HEK293 (cell line): ENCODE measurements around the gene CHD5.

ENCODE experiments used
- INSM2 ChIP-seq: fragments of 450-650 bp; formaldehyde crosslinking; IDR thresholded peaks from 2 replicates; pipeline ENCODE4 v1.5.1; 2016; ENCODE audit warnings: missing biosample characterization, missing genetic modification characterization
- MEIS1 ChIP-seq: sonication (generic); formaldehyde crosslinking; IDR thresholded peaks from 2 replicates; pipeline ENCODE4 v1.8.1; 2022; ENCODE audit warnings: missing genetic modification reagents, mild to moderate bottlenecking, borderline replicate concordance
- PATZ1 ChIP-seq: fragments of 450-650 bp; formaldehyde crosslinking; IDR thresholded peaks from 2 replicates; pipeline ENCODE4 v1.5.1; 2016; ENCODE audit warnings: missing biosample characterization, missing genetic modification characterization
- ZBTB21 ChIP-seq: fragments of 450-650 bp; formaldehyde crosslinking; IDR thresholded peaks from 2 replicates; pipeline ENCODE4 v1.5.1; 2017; ENCODE audit warnings: missing biosample characterization, missing genetic modification characterization
- ZBTB26 ChIP-seq: fragments of 450-650 bp; formaldehyde crosslinking; optimal IDR thresholded peaks from 2 replicates; pipeline ENCODE3; 2016; ENCODE audit warnings: missing biosample characterization, mild to moderate bottlenecking, missing genetic modification characterization
- ZEB2 ChIP-seq: fragments of 450-650 bp; formaldehyde crosslinking; IDR thresholded peaks from 2 replicates; pipeline ENCODE4 v1.5.1; 2016; ENCODE audit warnings: missing biosample characterization, missing genetic modification characterization
- ZFP3 ChIP-seq: fragments of 450-650 bp; formaldehyde crosslinking; IDR thresholded peaks from 2 replicates; pipeline ENCODE4 v1.5.1; 2016; ENCODE audit warnings: low read depth, missing biosample characterization, missing genetic modification characterization
- ZFP41 ChIP-seq: fragments of 450-650 bp; formaldehyde crosslinking; IDR thresholded peaks from 2 replicates; pipeline ENCODE4 v1.5.1; 2016; ENCODE audit warnings: missing biosample characterization, missing genetic modification characterization, borderline replicate concordance
- ZNF114 ChIP-seq: fragments of 450-650 bp; formaldehyde crosslinking; IDR thresholded peaks from 2 replicates; pipeline ENCODE4 v1.5.0; 2017; ENCODE audit warnings: missing biosample characterization, missing genetic modification characterization
- ZNF175 ChIP-seq: fragments of 450-650 bp; formaldehyde crosslinking; IDR thresholded peaks from 2 replicates; pipeline ENCODE4 v1.5.1; 2016; ENCODE audit warnings: missing biosample characterization, missing genetic modification characterization
- ZNF26 ChIP-seq: fragments of 450-650 bp; formaldehyde crosslinking; IDR thresholded peaks from 2 replicates; pipeline ENCODE4 v1.5.1; 2016; ENCODE audit warnings: missing biosample characterization, missing genetic modification characterization
- ZNF341 ChIP-seq: fragments of 450-650 bp; formaldehyde crosslinking; IDR thresholded peaks from 2 replicates; pipeline ENCODE4; 2016; ENCODE audit warnings: low read depth, missing biosample characterization, missing genetic modification characterization
- ZNF366 ChIP-seq: fragments of 450-650 bp; formaldehyde crosslinking; conservative IDR thresholded peaks from 2 replicates; pipeline ENCODE4 v1.5.1; 2016; ENCODE audit warnings: missing biosample characterization, missing genetic modification characterization
- ZNF416 ChIP-seq: fragments of 450-650 bp; formaldehyde crosslinking; IDR thresholded peaks from 2 replicates; pipeline ENCODE4 v1.5.1; 2016; ENCODE audit warnings: missing biosample characterization, missing genetic modification characterization
- ZNF473 ChIP-seq: fragments of 450-650 bp; formaldehyde crosslinking; IDR thresholded peaks from 2 replicates; pipeline ENCODE4 v1.5.1; 2017; ENCODE audit warnings: missing biosample characterization, missing genetic modification characterization
- ZNF514 ChIP-seq: fragments of 450-650 bp; formaldehyde crosslinking; IDR thresholded peaks from 2 replicates; pipeline ENCODE4 v1.5.1; 2016; ENCODE audit warnings: missing biosample characterization, missing genetic modification characterization
- ZNF530 ChIP-seq: fragments of 450-650 bp; formaldehyde crosslinking; IDR thresholded peaks from 2 replicates; pipeline ENCODE4 v1.5.1; 2016; ENCODE audit warnings: low read depth, missing biosample characterization, missing genetic modification characterization
- ZNF555 ChIP-seq: fragments of 450-650 bp; formaldehyde crosslinking; conservative IDR thresholded peaks from 2 replicates; pipeline ENCODE4 v1.5.1; 2017; ENCODE audit warnings: missing biosample characterization, mild to moderate bottlenecking, missing genetic modification characterization, inconsistent platforms
- ZNF558 ChIP-seq: fragments of 450-650 bp; formaldehyde crosslinking; IDR thresholded peaks from 2 replicates; pipeline ENCODE4 v1.5.1; 2016; ENCODE audit warnings: missing biosample characterization, missing genetic modification characterization
- ZNF571 ChIP-seq: fragments of 450-650 bp; formaldehyde crosslinking; IDR thresholded peaks from 2 replicates; pipeline ENCODE4 v1.5.0; 2017; ENCODE audit warnings: missing biosample characterization, missing genetic modification characterization
- ZNF585B ChIP-seq: fragments of 450-650 bp; formaldehyde crosslinking; IDR thresholded peaks from 2 replicates; pipeline ENCODE4 v1.5.1; 2016; ENCODE audit warnings: missing biosample characterization, missing genetic modification characterization
- ZNF645 ChIP-seq: fragments of 450-650 bp; formaldehyde crosslinking; IDR thresholded peaks from 2 replicates; pipeline ENCODE4; 2016; ENCODE audit warnings: missing biosample characterization, missing genetic modification characterization
- ZNF664 ChIP-seq: fragments of 450-650 bp; formaldehyde crosslinking; IDR thresholded peaks from 2 replicates; pipeline ENCODE4 v1.5.1; 2016; ENCODE audit warnings: missing biosample characterization, missing genetic modification characterization
- TF ChIP-seq, protein P1 (sequence below): fragments of 450-650 bp; formaldehyde crosslinking; IDR thresholded peaks from 2 replicates; pipeline ENCODE4 v1.5.1; 2016; ENCODE audit warnings: missing biosample characterization, missing genetic modification characterization
- TF ChIP-seq, protein P2 (sequence below): fragments of 450-650 bp; formaldehyde crosslinking; IDR thresholded peaks from 2 replicates; pipeline ENCODE4 v1.5.1; 2016; ENCODE audit warnings: missing biosample characterization, missing genetic modification characterization
- TF ChIP-seq, protein P3 (sequence below): fragments of 450-650 bp; formaldehyde crosslinking; IDR thresholded peaks from 2 replicates; pipeline ENCODE4 v1.5.1; 2017; ENCODE audit warnings: missing biosample characterization, mild to moderate bottlenecking, missing genetic modification characterization, moderate library complexity

CHD5 gene

GRCh38 chr1:6205849-6206519, 25.9 kb upstream of the CHD5 start, which contains the start of gene RNF207 (continued):
- TF ChIP-seq ZNF555 (no peak), ZNF473 (tag by site-specific recombination) (no peak), ZEB2 (tag by site-specific recombination) (peak; percentile 84), ZNF571 (tag by site-specific recombination) (no peak), ZNF585B (no peak), PATZ1 (peak; percentile 19), MEIS1 (CRISPR knock-in tag) (no peak), ZNF175 (tag by site-specific recombination) (no peak), ZFP41 (tag by site-specific recombination) (no peak), ZNF514 (tag by site-specific recombination) (no peak), ZNF26 (no peak), ZBTB21 (no peak), ZNF558 (tag by site-specific recombination) (no peak), ZNF530 (tag by site-specific recombination) (no peak), ZNF664 (no peak), ZNF341 (tag by site-specific recombination) (peak; percentile 51), ZFP3 (tag by site-specific recombination) (no peak), INSM2 (tag by site-specific recombination) (peak; percentile 68), ZNF366 (tag by site-specific recombination) (no peak), ZBTB26 (peak; percentile 83), ZNF114 (tag by site-specific recombination) (no peak), ZNF416 (no peak), ZNF645 (tag by site-specific recombination) (no peak)
- TF ChIP-seq, protein P1, sequence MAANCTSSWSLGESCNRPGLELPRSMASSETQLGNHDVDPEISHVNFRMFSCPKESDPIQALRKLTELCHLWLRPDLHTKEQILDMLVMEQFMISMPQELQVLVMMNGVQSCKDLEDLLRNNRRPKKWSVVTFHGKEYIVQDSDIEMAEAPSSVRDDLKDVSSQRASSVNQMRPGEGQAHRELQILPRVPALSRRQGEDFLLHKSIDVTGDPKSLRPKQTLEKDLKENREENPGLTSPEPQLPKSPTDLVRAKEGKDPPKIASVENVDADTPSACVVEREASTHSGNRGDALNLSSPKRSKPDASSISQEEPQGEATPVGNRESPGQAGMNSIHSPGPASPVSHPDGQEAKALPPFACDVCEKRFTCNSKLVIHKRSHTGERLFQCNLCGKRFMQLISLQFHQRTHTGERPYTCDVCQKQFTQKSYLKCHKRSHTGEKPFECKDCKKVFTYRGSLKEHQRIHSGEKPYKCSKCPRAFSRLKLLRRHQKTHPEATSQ (tag by site-specific recombination) = no peak
- TF ChIP-seq, protein P2, sequence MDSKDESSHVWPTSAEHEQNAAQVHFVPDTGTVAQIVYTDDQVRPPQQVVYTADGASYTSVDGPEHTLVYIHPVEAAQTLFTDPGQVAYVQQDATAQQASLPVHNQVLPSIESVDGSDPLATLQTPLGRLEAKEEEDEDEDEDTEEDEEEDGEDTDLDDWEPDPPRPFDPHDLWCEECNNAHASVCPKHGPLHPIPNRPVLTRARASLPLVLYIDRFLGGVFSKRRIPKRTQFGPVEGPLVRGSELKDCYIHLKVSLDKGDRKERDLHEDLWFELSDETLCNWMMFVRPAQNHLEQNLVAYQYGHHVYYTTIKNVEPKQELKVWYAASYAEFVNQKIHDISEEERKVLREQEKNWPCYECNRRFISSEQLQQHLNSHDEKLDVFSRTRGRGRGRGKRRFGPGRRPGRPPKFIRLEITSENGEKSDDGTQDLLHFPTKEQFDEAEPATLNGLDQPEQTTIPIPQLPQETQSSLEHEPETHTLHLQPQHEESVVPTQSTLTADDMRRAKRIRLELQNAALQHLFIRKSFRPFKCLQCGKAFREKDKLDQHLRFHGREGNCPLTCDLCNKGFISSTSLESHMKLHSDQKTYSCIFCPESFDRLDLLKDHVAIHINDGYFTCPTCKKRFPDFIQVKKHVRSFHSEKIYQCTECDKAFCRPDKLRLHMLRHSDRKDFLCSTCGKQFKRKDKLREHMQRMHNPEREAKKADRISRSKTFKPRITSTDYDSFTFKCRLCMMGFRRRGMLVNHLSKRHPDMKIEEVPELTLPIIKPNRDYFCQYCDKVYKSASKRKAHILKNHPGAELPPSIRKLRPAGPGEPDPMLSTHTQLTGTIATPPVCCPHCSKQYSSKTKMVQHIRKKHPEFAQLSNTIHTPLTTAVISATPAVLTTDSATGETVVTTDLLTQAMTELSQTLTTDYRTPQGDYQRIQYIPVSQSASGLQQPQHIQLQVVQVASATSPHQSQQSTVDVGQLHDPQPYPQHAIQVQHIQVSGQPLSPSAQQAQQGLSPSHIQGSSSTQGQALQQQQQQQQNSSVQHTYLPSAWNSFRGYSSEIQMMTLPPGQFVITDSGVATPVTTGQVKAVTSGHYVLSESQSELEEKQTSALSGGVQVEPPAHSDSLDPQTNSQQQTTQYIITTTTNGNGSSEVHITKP (tag by site-specific recombination) = peak; percentile 85
- TF ChIP-seq, protein P3, sequence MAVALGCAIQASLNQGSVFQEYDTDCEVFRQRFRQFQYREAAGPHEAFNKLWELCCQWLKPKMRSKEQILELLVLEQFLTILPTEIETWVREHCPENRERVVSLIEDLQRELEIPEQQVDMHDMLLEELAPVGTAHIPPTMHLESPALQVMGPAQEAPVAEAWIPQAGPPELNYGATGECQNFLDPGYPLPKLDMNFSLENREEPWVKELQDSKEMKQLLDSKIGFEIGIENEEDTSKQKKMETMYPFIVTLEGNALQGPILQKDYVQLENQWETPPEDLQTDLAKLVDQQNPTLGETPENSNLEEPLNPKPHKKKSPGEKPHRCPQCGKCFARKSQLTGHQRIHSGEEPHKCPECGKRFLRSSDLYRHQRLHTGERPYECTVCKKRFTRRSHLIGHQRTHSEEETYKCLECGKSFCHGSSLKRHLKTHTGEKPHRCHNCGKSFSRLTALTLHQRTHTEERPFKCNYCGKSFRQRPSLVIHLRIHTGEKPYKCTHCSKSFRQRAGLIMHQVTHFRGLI (tag by site-specific recombination) = no peak
